ENCODE measurements around the gene KRT73.
A peak's percentile ranks its signal among the peaks of the same experiment; 100 is the strongest.

The KRT73 gene

DNA sequence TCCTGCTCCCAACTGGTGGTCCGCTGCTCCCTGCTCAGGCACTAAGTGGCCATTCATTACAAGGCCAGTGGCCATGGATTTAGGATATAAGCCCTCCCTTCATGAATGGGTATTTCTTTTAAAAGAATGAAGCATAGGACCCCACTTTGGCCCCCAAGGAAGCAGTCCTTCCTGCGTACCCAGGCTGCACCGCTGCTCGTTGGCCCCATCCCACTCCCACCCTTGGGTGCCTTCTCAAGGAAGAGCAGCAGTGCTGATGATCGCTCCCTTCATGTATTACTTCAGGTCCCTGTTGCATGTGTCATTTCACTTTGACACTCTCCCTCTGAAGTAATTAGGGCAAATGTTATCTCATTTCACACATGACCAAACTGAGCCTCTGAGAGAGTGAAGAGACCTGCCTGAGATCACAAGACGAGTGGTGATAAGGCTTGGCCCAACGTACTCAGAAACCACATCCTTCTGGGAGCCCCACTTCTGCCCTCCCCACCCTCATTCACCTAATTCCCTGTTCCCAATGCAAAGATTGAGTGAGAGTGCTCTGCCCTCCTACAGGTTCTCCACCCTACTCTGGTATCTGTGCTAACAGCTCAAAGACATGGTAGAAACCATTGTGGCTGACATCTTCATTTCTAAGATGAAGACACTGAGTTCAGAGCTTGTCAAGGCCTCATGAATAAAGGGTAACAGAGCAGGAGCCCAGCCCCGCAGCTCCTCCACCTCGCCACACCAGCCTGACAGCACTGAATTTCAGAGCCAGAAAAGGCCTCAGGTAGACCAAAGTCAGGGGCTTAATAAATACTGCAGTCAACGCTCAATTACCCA, 43.9 kb upstream of the KRT73 start:
- no peak for TF ChIP-seq EZH2phosphoT487 (IDR thresholded peaks at IDR 0.05; ENCODE audit: borderline replicate concordance)
- TF ChIP-seq, protein P1, sequence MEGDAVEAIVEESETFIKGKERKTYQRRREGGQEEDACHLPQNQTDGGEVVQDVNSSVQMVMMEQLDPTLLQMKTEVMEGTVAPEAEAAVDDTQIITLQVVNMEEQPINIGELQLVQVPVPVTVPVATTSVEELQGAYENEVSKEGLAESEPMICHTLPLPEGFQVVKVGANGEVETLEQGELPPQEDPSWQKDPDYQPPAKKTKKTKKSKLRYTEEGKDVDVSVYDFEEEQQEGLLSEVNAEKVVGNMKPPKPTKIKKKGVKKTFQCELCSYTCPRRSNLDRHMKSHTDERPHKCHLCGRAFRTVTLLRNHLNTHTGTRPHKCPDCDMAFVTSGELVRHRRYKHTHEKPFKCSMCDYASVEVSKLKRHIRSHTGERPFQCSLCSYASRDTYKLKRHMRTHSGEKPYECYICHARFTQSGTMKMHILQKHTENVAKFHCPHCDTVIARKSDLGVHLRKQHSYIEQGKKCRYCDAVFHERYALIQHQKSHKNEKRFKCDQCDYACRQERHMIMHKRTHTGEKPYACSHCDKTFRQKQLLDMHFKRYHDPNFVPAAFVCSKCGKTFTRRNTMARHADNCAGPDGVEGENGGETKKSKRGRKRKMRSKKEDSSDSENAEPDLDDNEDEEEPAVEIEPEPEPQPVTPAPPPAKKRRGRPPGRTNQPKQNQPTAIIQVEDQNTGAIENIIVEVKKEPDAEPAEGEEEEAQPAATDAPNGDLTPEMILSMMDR (conservative IDR thresholded peaks at IDR 0.05; ENCODE audit: low read length) = no peak
- Histone ChIP-seq H4K20me1 (ENCODE audit: insufficient read depth, low read length, poor library complexity, severe bottlenecking) (no peaks in the 10 kb centered on the region), H3K4me3 (ENCODE audit: low read length, poor library complexity, severe bottlenecking) (peak overlapping the region; percentile 2), H3K9me3 (ENCODE audit: insufficient read depth, low read depth, low read length) (no peaks in the 10 kb centered on the region), H3K4me2 (ENCODE audit: low read depth, low read length, poor library complexity, severe bottlenecking) (peak overlapping the region; percentile 47), H3K9me2 (replicated peaks; ENCODE audit: low read depth, low read length) (no peaks in the 10 kb centered on the region), H3K4me1 (ENCODE audit: insufficient read depth, low read length, poor library complexity, severe bottlenecking) (peaks cover 48% of the 10 kb centered on the region), H3K9ac (ENCODE audit: low read depth, low read length, poor library complexity, severe bottlenecking) (peak overlapping the region; percentile 17), H3K27me3 (ENCODE audit: insufficient read depth, low read length, poor library complexity, severe bottlenecking) (no peaks in the 10 kb centered on the region), H3K36me3 (ENCODE audit: insufficient read depth, low read length) (no peaks in the 10 kb centered on the region), H3K79me2 (ENCODE audit: insufficient read depth, low read length) (no peaks in the 10 kb centered on the region), H2AFZ (ENCODE audit: low read length) (0 out of 2 replicates have a peak overlapping the region, but pooled peaks have one; percentile 3), H3F3A (ENCODE audit: low read depth) (no peaks in the 10 kb centered on the region)

DNA sequence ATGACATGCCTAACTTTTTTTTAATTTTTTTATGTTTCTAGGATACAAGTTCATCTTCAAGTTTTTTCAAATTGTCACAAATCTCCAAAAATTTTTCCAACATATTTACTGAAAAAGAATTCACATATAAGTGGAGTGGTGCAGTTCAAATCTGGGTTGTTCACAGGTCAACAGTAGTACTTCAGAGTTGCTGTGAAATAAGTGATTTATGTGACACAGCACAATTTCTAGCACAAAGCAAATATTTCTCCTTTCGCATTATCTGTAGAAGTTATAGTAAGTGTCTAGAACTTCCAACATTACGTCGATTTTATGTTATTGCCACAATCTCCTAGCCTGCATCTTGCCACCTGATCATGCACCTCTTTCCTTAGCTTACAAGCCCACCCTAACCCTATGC, 43.3 kb upstream of the KRT73 start:
- no peaks in the 10 kb centered on the region for H4K20me1 ChIP-seq (ENCODE audit: insufficient read depth, low read length, poor library complexity, severe bottlenecking)
- no peaks in the 10 kb centered on the region for H3K36me3 ChIP-seq (ENCODE audit: insufficient read depth, low read length)
- H3F3A ChIP-seq (ENCODE audit: low read depth) = no peaks in the 10 kb centered on the region
- no peaks in the 10 kb centered on the region for H3K27me3 ChIP-seq (ENCODE audit: insufficient read depth, low read length, poor library complexity, severe bottlenecking)
- H3K9me2 ChIP-seq (replicated peaks; ENCODE audit: low read depth, low read length) = no peaks in the 10 kb centered on the region
- TF ChIP-seq EZH2phosphoT487 (IDR thresholded peaks at IDR 0.05; ENCODE audit: borderline replicate concordance) = no peak
- TF ChIP-seq, protein P1 (conservative IDR thresholded peaks at IDR 0.05; ENCODE audit: low read length) = no peak
- no peaks in the 10 kb centered on the region for H3K79me2 ChIP-seq (ENCODE audit: insufficient read depth, low read length)
- H3K9me3 ChIP-seq (ENCODE audit: insufficient read depth, low read depth, low read length) = no peaks in the 10 kb centered on the region
- peak overlapping the region; percentile 17 for H3K9ac ChIP-seq (ENCODE audit: low read depth, low read length, poor library complexity, severe bottlenecking)
- no peak overlapping the region for H3K4me3 ChIP-seq (ENCODE audit: low read length, poor library complexity, severe bottlenecking)
- H3K4me2 ChIP-seq (ENCODE audit: low read depth, low read length, poor library complexity, severe bottlenecking) = peak overlapping the region; percentile 47
- peaks cover 48% of the 10 kb centered on the region for H3K4me1 ChIP-seq (ENCODE audit: insufficient read depth, low read length, poor library complexity, severe bottlenecking)
- no peak overlapping the region for H2AFZ ChIP-seq (ENCODE audit: low read length)

DNA sequence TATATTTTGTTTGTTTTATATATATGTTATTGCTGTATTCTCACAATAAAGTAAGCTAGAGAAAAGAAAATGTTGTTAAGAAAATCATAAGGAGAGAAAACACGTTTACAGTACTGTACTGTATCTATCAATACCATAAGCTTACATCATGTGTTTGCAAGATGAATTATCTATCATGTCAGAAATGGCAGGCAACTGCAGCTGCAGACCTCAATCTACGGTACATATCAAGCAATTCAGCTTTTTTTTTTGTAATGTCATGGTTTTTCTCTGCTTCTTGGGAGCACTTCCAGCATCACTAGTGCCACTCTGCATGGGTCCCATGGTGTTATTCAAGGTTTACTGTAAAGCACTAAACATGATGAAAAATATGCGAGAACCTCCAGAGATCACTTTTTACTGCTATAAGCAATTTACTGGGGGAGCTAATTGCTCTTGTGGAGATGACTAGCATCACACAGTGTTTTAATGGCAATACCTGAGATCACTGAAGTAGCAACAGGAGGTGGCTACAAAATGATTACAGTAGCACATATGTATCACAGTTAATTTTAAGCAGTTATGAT, 42.7 kb upstream of the KRT73 start:
- Histone ChIP-seq H3K27me3 (ENCODE audit: insufficient read depth, low read length, poor library complexity, severe bottlenecking) (no peaks in the 10 kb centered on the region), H3K4me1 (ENCODE audit: insufficient read depth, low read length, poor library complexity, severe bottlenecking) (peaks cover 48% of the 10 kb centered on the region), H2AFZ (ENCODE audit: low read length) (no peak overlapping the region), H3K9me2 (replicated peaks; ENCODE audit: low read depth, low read length) (no peaks in the 10 kb centered on the region), H3K9me3 (ENCODE audit: insufficient read depth, low read depth, low read length) (no peaks in the 10 kb centered on the region), H3F3A (ENCODE audit: low read depth) (no peaks in the 10 kb centered on the region), H3K9ac (ENCODE audit: low read depth, low read length, poor library complexity, severe bottlenecking) (no peak overlapping the region), H3K79me2 (ENCODE audit: insufficient read depth, low read length) (no peaks in the 10 kb centered on the region), H4K20me1 (ENCODE audit: insufficient read depth, low read length, poor library complexity, severe bottlenecking) (no peaks in the 10 kb centered on the region), H3K4me3 (ENCODE audit: low read length, poor library complexity, severe bottlenecking) (no peak overlapping the region), H3K4me2 (ENCODE audit: low read depth, low read length, poor library complexity, severe bottlenecking) (no peak overlapping the region), H3K36me3 (ENCODE audit: insufficient read depth, low read length) (no peaks in the 10 kb centered on the region)
- TF ChIP-seq EZH2phosphoT487 (IDR thresholded peaks at IDR 0.05; ENCODE audit: borderline replicate concordance) = no peak
- TF ChIP-seq, protein P1 (conservative IDR thresholded peaks at IDR 0.05; ENCODE audit: low read length) = no peak

Measured in Loucy (cell line).